HepG2 (cell line): Measurements from ENCODE around the gene ZBED1.

Experiments used
- ATF1 ChIP-seq: IDR thresholded peaks from 2 replicates; pipeline ENCODE4 v1.6.1; 2016; ENCODE audit warnings: mild to moderate bottlenecking, control low read depth
- CHD2 ChIP-seq: IDR thresholded peaks from 2 replicates; pipeline ENCODE4 v1.6.1; 2011; ENCODE audit warnings: low read depth, low read length, improper control_type of control experiment
- CTCF ChIP-seq: sonication (generic); formaldehyde crosslinking; IDR thresholded peaks from 2 replicates; pipeline ENCODE4 v1.5.0; 2020; ENCODE audit warnings: mild to moderate bottlenecking, missing genetic modification reagents, moderate library complexity
- NFE2 ChIP-seq: sonication (generic); formaldehyde crosslinking; IDR thresholded peaks from 2 replicates; pipeline ENCODE4 v1.4.0; 2020; ENCODE audit warnings: missing genetic modification reagents
- RAD51 ChIP-seq: fragments of 450-650 bp; IDR thresholded peaks from 2 replicates; pipeline ENCODE4 v1.6.1; 2016; ENCODE audit warnings: borderline replicate concordance
- ZKSCAN8 ChIP-seq: IDR thresholded peaks from 2 replicates; pipeline ENCODE4 v1.6.1; 2016; ENCODE audit warnings: borderline replicate concordance, missing genetic modification reagents, missing compliant biosample characterization
- ZNF788 ChIP-seq: sonication (generic); formaldehyde crosslinking; IDR thresholded peaks from 2 replicates; pipeline ENCODE4 v1.5.0; 2020; ENCODE audit warnings: mild to moderate bottlenecking, missing genetic modification reagents, borderline replicate concordance

DNA sequence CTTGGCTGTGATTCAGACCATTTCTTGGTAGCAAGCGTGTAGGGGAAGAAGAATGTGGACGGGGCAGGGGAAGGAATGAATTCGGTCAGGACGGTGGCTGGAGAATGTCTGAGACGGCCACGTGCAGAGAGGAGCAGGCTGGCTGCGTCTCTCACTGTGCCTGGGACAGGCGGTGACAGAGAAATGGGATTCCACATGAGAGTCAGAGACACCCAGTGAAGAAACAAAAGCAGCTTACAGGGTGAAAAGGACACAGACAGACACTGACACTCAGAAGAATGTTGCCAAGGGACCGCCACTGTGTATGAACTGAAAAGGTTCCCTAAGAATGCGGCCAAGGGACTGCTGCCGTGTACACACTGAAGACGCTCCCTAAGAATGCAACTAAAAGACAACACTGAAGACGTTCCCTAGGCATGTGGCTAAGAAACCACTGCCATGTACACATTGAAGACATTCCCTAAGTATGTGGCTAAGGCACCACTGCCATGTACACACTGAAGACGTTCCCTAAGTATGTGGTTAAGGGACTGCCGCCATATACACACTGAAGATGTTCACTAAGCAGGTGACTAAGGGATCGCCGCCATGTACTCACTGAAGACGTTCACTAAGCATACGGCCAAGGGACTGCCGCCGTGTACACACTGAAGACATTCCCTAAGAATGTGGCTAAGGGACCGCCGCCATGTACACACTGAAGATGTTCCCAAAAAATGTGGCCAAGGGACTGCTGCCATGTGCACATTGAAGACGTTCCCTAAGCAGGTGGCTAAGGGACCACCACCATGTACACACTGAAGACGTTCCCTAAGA, 49.1 kb downstream of the ZBED1 start:
- TF ChIP-seq ZNF788 (CRISPR knock-in tag), result no peak
- TF ChIP-seq RAD51, result no peak
- no peak for TF ChIP-seq NFE2 (CRISPR knock-in tag)
- no peak for TF ChIP-seq CTCF
- TF ChIP-seq ATF1, result no peak
- TF ChIP-seq CHD2, result no peak
- no peak for TF ChIP-seq ZKSCAN8 (CRISPR knock-in tag)
